ENCODE measurements around the gene SLC22A8.
A peak's percentile ranks its signal among the peaks of the same experiment; 100 is the strongest.
"Not testable (repeated sequence)": the region's sequence is repeated elsewhere in the genome, so short reads cannot be mapped to it uniquely, and the experiment has no call there.

SLC22A8 gene, protein sequence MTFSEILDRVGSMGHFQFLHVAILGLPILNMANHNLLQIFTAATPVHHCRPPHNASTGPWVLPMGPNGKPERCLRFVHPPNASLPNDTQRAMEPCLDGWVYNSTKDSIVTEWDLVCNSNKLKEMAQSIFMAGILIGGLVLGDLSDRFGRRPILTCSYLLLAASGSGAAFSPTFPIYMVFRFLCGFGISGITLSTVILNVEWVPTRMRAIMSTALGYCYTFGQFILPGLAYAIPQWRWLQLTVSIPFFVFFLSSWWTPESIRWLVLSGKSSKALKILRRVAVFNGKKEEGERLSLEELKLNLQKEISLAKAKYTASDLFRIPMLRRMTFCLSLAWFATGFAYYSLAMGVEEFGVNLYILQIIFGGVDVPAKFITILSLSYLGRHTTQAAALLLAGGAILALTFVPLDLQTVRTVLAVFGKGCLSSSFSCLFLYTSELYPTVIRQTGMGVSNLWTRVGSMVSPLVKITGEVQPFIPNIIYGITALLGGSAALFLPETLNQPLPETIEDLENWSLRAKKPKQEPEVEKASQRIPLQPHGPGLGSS

GRCh38 chr11:63015521-63016215 lies at the start of gene SLC22A8:
Gene SLC22A8, minus strand, starts transcription at chr11:63015841. Its CDS starts 883 bp downstream, at chr11:63014958.
- no peak for DNase-seq

GRCh38 chr11:63046203-63046602 lies 30.6 kb upstream of the SLC22A8 start:
- not testable (repeated sequence) for DNase-seq

DNA sequence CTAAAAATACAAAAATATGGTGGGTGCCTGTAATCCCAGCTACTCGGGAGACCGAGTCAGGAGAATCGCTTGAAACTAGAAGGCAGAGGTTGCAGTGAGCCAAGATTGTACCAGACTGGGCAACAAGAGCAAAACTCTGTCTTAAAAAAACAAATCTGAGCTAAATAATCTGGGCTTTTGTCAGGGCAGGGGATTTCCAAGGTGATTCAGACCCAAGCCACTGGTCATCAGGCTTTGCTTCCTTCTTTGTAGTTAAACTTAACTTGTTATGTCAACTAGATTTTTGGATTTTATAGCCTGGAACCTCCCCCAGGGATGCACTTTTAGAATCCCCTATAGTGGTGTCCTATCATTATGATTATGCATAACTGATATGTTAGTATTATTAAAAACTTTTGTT lies 27.0 kb upstream of the SLC22A8 start:
- no peak for DNase-seq

- DNase-seq = no peak
Measured at GRCh38 chr11:63032457-63032856, 16.8 kb upstream of the SLC22A8 start.

DNA sequence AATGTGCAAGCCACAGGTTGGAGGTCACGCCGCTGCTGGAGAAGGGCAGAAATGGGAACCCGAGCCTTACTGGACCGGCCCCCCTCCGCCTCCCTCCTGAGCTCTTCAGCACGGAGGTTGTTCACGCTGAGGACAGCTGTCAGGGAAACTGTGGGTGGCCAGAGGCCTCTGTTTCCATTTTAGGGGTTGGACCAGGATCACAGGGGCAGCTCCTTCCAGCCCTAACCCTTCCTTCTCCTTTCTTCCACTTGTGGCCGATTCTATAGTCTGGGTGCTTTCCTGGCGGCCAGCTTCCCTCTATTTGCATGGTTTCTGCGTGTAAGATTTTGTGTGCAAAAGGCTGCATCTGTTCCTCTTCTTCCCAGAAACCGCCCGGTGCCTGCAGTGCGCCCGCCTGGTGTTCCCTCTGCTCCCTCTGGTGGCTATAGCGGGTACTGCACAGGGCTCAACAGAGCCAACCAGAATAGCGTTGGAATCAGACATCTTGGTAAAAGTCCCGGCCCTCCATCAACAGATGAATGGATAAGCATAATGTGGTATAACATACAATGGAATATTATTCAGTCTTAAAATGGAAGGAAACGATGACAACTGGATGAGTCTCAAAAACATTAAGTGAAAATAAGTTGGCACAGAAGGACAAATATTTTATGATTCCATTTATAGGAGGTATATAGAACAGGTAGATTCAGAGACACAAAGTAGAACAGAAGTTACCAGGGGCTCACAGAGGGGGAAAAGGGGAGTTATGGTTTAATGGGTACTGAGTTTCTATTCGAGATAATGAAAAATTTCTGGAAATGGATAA lies 8.4 kb upstream of the SLC22A8 start:
- peak; percentile 74 to 76 for DNase-seq

- no peak for DNase-seq
Measured at GRCh38 chr11:63023222-63023814, 7.7 kb upstream of the SLC22A8 start.

GRCh38 chr11:63022441-63022840 lies 6.8 kb upstream of the SLC22A8 start:
- no peak for DNase-seq

- DNase-seq = no peak
Measured at GRCh38 chr11:63020671-63021291, 5.1 kb upstream of the SLC22A8 start.

- DNase-seq = no peak
Measured at GRCh38 chr11:63019506-63019905, 3.9 kb upstream of the SLC22A8 start.

DNA sequence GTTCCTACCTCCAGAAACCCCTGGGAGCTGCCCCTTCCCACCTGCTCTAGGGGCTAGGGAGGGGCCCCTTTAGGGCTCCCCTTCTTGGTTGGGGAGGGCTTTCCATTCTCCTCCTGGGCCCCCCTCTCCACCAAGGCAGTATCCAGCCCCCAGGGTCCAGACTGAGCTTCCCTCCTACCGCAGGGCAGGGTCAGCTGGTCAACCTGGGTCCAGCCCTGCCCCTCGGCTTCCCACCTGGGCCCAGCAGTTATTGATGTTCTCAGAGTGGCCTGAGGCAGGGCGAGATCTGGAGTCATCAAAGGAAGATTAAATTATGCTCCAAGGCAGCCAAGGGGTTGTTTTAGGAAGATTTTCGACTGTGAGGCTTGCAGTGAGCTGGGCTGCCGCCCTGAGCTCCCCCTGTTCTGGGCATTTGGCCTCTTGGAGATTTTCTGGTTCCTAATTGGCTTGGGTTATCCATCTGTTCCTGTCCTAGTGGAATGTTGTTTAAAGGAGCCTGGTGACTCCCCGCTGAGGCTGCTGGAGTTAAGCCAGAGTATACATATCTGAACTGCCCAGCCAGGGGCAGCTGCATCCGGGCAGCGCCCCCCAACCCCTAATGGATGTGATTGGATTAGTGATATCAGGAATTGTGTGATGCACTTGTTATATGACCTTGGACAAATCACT lies 1.8 kb upstream of the SLC22A8 start:
- DNase-seq = no peak

DNA sequence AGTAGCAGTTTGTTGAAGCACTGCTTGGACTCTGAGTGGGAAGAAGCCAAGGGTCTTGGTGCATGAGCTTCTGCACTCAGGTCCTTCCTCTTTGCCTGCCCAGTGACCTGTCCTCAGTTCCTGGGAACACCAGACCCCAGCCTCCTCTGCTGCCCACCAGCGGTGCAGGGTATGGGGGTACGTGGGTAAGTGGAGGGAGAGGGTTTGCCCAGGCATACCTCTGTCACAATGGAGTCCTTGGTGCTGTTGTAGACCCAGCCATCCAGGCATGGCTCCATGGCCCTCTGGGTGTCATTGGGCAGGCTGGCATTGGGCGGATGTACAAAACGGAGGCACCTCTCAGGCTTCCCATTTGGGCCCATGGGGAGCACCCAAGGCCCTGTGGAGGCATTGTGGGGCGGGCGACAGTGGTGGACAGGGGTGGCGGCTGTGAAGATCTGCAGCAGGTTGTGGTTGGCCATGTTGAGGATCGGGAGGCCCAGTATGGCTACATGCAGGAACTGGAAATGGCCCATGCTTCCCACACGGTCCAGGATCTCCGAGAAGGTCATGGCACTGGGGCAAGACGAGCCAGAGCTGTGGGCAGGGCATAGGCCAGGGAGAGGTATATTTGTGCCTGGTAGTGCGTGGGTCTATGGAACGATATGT lies 1.1 kb downstream of the SLC22A8 start:
- DNase-seq = no peak

- DNase-seq = no peak
Measured at GRCh38 chr11:63012839-63013238, 2.8 kb downstream of the SLC22A8 start.

- DNase-seq = no peak
Measured at GRCh38 chr11:63012430-63012829, 3.2 kb downstream of the SLC22A8 start.

DNA sequence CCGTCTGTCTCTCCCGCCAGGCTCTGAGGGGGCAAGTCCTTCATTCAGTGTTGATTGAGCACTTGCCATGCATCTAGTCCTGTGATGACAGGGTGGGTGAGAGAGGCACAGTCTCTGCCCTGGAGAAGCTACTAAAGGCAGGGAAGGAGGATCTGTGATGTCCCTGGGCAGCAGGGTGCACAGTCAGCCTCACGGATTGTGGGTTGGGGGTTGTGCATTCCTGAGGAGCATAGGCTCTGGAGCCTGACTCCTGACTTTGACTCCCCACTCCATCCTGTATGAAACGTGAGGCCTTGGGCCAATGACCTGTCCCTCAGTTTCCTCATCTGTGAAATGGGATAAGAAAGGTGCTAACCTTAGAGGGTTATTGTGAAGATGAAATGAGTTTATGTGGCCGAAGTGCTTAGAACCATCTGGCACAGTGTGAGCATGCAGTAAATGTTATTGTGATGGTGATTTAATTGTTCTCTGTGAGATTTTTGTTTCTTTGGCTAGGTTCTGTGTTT lies 4.7 kb downstream of the SLC22A8 start:
- no peak for DNase-seq

- DNase-seq = no peak
Measured at GRCh38 chr11:63007920-63008319, 7.7 kb downstream of the SLC22A8 start.

- DNase-seq = no peak
Measured at GRCh38 chr11:63001456-63001855, 14.2 kb downstream of the SLC22A8 start.

DNA sequence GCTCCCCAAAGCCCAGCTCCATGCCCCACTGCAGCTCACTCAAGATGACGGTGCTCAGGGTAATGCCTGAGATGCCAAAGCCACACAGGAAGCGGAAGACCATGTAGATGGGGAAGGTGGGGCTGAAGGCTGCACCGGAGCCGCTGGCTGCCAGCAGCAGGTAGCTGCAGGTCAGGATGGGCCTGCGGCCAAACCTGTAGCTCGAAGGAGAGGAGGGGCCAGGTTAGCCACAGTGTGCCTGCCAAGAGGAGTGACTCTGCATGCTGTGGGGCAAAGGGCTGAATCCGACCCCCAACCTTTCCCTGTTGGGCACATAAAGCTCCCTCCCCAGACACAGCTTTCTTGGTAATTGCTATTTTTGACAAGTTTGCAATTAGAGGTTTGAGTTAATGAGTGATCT lies 16.0 kb downstream of the SLC22A8 start:
- DNase-seq = no peak

DNA sequence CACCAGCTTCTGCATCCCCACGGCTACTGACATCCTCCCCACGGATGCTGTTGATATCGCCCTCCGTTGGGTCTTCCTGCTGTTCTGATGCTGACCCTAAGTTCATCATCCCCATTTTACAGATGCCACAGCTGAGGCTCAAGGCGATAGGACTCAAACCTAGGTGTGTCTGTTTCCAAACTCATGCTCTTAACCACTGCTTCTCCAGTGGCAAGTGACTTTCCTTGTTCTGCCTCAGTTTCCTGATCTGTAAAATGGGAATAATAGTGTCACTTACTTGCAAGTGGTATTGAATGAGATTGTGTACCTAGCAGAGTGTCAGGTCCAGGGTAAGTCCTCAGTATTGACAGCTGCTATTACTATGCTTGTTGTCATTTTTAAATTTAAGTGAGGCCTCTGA lies 16.5 kb downstream of the SLC22A8 start:
- no peak for DNase-seq

DNA sequence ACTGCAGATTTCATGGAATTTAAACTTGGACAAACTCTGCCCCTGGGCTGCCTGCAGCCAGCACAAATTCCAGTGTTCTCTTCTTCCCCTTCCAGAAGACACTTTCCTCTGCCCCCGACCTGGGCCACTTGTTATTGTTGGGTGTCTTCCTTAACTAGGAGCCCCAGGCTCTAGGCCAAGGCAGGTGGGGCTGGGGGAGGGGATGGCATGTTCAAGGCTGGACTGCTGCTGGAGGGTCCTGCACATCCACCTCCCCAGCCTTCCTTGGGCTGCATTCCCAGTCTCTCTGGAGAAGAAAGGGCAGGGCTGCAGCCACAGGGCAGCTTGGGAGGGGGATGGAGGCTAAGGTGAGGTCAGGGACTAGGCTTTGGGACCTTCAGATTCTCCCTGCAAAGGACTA lies 19.4 kb downstream of the SLC22A8 start:
- no peak for DNase-seq

DNA sequence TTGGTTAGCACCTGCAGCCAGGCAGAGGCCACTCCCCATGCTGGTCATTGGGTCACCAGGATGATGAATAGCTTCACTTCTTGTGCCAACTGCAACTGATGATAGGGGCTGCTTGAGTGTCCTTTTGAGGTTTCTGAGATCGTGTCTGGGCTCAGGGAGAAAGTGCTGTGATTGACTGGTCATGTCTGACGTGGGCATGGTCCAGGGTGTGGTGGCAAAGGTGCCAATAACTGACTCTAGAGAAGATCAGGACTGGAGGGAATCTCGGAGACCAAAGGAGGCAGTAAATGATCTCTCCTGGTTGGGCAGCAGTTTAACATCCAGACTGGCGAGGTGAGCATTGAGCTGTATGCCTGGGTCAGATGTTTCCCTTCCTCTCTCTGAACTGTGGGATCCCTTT lies 20.9 kb downstream of the SLC22A8 start:
- no peak for DNase-seq

- DNase-seq = no peak
Measured at GRCh38 chr11:62988276-62988675, 27.4 kb downstream of the SLC22A8 start.
